ENCODE data around the gene SLAMF1.
"Not testable (repeated sequence)": the region's sequence is repeated elsewhere in the genome, so short reads cannot be mapped to it uniquely, and the experiment has no call there.

SLAMF1 gene

GRCh38 chr1:160646711-160647328, at the start of gene SLAMF1:
SLAMF1 (minus strand) TSS chr1:160647044; CDS start chr1:160646945, 99 bp downstream.
- no peak for DNase-seq (ENCODE audit: low read depth, low spot score)

- not testable (repeated sequence) for DNase-seq (ENCODE audit: low read depth, low spot score)
Measured at GRCh38 chr1:160692390-160692789, 45.5 kb upstream of the SLAMF1 start.

GRCh38 chr1:160685266-160685665, 38.4 kb upstream of the SLAMF1 start:
- DNase-seq (ENCODE audit: low read depth, low spot score), result no peak

- DNase-seq (ENCODE audit: low read depth, low spot score), result no peak
Measured at GRCh38 chr1:160682983-160683865, 36.4 kb upstream of the SLAMF1 start.

GRCh38 chr1:160681891-160682140, 35.0 kb upstream of the SLAMF1 start:
- no peak for DNase-seq (ENCODE audit: low read depth, low spot score)

GRCh38 chr1:160681066-160681890, 34.4 kb upstream of the SLAMF1 start:
- no peak for DNase-seq (ENCODE audit: low read depth, low spot score)

GRCh38 chr1:160680399-160680798, 33.6 kb upstream of the SLAMF1 start:
- DNase-seq (ENCODE audit: low read depth, low spot score), result no peak

GRCh38 chr1:160679893-160680292, 33.0 kb upstream of the SLAMF1 start:
- no peak for DNase-seq (ENCODE audit: low read depth, low spot score)

GRCh38 chr1:160676869-160677597, 30.2 kb upstream of the SLAMF1 start:
- no peak for DNase-seq (ENCODE audit: low read depth, low spot score)

- peak; percentile 26 for DNase-seq (ENCODE audit: low read depth, low spot score)
Measured at GRCh38 chr1:160675641-160676410, 29.0 kb upstream of the SLAMF1 start.

GRCh38 chr1:160674415-160674814, 27.6 kb upstream of the SLAMF1 start:
- no peak for DNase-seq (ENCODE audit: low read depth, low spot score)

GRCh38 chr1:160672789-160673695, 26.2 kb upstream of the SLAMF1 start:
- DNase-seq (ENCODE audit: low read depth, low spot score), result no peak

GRCh38 chr1:160671603-160672517, 25.0 kb upstream of the SLAMF1 start:
- DNase-seq (ENCODE audit: low read depth, low spot score), result no peak

- no peak for DNase-seq (ENCODE audit: low read depth, low spot score)
Measured at GRCh38 chr1:160670701-160671100, 23.9 kb upstream of the SLAMF1 start.

- DNase-seq (ENCODE audit: low read depth, low spot score), result no peak
Measured at GRCh38 chr1:160669802-160670201, 23.0 kb upstream of the SLAMF1 start.

GRCh38 chr1:160669276-160669675, 22.4 kb upstream of the SLAMF1 start:
- no peak for DNase-seq (ENCODE audit: low read depth, low spot score)

- no peak for DNase-seq (ENCODE audit: low read depth, low spot score)
Measured at GRCh38 chr1:160667896-160668295, 21.1 kb upstream of the SLAMF1 start.

GRCh38 chr1:160666079-160666442, 19.2 kb upstream of the SLAMF1 start:
- DNase-seq (ENCODE audit: low read depth, low spot score), result no peak

Measured in smooth muscle cell of the brain vasculature (primary cell).